HG02623 (cell line): ENCODE measurements around the gene SP140.
"Not testable (repeated sequence)": the region's sequence is repeated elsewhere in the genome, so short reads cannot be mapped to it uniquely, and the experiment has no call there.

Experiments used
- ATAC-seq: cut with Tn5 transposase; IDR thresholded peaks from one replicate; pipeline ENCODE4 v1.9.1; 2021; ENCODE audit warnings: moderate library complexity; ENCODE audit not compliant: unreplicated experiment

The SP140 gene

DNA sequence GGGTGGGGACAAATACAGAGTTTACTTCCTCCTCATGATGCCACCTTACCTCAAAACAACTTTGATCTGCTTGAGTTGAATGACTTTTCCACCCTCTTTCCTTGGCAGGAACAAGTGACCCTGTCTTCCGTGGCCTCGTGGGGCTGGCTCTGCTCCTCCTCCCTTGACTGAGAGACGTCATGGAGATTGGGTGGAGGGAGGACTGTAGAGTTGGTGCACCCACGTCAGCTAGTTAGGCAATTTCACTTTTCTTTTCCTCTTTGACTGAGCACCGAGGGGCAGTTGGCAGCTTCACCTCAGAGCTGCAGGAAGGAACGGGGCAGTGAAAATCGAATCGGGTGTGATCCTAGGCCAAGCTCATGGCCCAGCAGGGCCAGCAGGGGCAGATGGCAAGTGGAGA, at the start of gene SP140:
SP140 (plus strand) TSS at position 251 of the 400 bp plus-strand sequence; CDS start at position 360, 109 bp downstream.
- peak; percentile 71 for ATAC-seq

DNA sequence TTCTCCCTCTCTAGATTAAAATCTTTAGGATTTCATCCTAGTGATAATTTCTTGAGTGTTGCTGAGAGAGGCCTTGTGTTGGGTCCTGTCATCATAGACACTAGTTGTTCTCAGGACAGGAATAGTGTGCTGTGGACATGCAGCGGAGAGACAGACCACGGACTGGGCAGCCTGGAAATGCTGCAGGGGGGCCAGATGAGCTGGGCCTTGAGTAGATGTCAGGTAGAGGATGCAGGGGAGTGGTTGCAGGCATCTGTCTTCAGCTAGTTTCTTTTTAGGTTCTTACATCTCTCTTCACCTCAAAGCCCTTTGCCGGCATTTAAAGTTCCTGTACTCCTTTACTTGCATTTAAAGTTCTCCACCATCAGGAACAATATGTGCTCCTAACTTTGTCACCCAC, 48.5 kb upstream of the SP140 start:
- no peak for ATAC-seq

DNA sequence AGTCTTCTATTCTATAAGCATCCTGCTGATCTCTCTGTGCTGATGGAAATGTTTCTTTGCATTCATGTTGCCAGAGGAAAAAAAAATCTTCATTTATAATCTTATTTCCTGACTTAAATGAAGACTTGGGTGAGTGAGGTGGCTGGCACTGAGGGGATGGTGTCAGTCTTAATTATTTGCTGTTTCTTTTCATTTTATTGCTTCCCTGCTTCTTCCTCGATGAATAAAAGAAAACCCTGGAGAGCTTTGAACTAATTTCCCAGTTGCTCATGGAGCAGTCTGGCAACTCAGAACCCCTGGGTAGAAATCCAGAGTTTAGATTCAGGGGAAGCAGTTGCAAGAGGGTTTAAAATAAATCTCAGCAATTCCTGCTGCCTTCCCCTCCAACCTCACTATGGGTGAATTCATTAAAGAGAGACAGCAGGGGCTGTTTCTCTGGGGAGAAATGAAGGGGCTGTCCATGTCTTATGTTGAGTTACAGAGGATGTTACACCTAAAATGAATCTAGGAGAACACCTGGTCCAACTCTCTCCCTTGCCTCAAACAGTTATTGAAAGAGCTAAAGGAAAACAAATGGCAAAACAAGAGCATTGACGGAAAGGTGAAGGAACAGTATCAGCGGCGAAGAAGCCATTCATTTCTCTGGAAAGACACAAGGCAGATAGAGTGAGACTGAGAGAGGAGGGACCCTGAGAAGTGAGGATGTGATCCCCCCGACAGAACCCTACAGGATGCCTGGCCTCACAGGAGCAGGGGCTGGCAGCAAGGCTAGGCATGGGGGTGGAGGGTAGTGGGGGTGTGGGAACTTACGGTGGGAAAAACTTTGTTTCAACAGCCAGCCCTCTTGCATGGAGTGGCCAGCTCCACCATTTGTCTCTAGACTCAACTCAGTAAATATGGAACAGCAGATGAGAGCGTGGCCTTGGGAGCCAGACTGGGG, 46.7 kb upstream of the SP140 start:
- ATAC-seq: no peak

DNA sequence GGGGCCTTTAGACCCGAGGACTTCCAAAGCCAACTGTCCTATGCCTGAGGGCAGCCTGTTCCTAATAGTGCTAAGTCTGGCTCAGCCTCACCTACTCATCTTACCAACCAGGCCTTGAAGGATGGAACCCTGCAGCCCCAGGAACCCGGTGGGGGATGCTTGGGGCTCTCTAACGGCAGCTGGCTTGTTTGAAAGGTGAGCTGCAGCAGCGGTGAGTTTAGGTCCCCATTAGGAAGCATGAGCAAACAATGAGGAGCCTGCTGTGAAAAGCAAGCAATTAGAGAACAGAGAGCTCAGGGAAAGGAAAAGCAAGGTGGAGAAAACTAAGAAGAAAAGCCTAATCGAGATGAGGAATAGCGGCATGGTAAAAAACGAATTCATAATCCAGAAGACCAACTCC, 45.6 kb upstream of the SP140 start:
- no peak for ATAC-seq

DNA sequence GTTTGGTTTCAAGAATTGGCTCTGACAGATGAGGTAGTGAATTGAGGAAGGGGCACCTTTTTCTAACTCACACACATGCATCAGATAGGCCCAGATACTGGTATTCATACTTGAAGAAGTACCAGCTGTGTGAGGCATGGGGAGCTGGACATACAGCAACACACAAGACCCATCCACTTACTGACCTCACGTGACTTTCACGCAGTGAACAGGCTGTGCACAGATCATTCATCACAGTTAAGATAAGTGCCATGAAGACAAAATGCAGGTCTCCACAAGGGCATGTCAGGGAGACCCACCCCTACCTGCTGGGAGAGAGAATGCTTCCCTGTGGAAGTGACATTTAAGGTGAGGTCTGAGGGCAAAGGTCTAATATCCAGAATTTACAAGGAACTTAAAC, 44.3 kb upstream of the SP140 start:
- ATAC-seq: no peak

DNA sequence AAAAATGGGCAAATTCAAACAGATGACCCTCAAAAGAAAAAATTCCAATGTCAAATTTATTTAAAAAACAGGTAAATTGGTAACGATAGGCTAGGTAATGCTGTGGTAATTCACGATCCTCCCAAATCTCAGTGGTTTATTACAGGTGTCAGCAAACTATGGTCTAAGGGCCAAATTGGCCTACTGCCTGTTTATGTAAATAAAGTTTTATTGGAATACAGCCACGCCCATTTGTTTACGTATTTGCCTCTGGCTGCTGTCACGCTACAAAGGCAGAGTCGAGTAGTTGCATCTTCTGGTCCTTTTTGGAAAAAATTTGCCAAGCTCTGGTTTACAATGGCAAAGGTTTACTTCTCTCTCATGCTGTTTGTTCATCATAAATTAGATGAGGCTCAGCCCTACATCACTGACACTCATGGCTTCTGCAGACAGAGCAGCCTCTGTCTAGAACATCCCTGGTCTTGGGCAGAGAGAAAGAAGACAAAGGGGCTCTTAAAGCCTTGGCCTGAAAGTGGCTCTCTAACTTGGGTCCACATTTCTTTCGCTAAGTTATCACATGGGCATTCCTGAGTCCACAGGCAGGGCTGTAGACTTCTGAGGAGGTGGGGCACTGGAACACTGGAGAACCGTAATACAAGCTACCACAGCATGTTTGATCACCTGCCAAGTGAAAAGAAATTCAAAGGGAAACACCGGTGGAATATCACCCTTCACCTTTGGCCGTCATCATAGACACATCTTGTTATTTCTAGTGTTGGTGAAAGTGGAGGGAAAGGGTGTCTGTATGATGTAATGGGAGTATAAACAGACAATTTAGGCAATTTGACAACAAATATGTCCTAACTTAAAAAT, 40.6 kb upstream of the SP140 start:
- ATAC-seq: no peak

DNA sequence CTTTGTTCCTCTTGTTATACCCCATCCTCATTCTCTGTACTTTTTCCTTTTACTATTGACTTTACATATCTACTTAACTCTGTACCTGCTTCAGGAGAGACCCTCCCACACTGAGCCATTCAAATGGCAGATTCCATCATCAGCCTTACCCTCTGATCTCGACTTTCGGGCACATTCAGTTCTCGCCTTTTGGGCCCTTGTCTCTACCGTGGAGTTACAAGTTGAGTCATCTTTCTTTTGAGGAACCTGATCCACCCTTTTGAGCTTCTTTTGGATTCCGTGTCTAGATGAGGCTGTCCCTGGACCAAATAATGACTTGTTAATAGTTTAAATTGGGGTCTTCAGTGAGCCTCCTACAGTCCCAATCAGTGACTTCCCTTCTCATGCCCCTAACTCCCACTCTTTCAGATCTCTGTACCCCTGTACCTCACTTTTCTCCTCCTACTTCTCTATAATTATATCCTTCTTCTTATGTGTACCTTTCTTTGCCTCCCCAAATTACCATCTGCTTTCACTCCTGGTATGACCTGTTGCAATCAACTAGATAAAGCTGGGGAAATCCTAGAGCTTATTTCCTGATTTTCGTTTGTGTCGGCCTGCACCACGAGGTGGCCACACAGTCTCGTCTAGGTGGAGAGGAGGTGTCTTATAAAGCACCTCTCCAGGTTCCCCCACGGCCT, 23.0 kb upstream of the SP140 start:
- ATAC-seq: no peak

DNA sequence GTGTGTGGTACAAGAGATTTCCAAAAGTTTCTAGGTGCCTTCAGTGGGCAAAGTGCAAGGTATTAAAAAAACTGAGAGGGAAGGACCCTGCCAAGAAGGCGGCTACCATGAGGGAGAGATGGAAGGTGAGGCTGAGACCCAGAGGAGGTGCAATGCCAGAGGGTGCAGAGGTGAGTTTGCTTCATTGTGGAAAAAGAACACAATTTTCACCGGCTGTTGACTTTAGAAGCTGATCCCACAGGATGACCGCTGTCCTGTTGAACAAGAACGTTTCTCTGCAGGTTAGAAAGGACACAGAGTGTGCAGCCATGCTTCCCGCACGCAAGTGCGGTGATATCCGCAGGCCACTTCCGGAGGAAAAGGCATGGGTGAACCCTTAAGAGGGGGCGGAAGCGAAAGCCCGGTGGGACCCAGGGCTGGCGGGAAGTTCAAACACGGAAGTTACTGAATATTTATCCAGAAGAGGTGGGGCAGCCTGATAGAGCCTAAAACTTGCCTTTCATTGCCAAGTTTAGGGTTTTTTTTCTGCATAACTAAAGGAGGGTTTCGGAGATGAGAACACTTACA, 22.3 kb upstream of the SP140 start:
- ATAC-seq: no peak

DNA sequence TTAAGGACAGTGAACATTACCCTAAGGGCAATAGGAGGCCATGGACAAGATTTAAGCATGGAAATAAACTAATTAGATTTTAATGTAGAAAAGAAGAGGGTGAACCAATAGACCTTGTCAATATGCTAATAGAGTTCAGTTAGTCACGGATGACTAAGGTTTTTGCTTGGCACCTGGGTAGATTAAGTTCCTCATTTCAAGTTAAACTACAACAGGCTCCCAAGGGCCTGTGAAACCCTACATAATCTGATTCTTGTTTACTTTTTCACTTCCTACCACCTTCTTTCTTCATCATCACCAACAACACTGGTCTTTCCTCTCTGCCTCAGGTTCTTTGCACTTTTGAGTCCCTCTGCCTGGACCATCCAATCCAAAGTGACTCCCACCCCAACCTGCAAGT, 20.5 kb upstream of the SP140 start:
- ATAC-seq: peak; percentile 42

DNA sequence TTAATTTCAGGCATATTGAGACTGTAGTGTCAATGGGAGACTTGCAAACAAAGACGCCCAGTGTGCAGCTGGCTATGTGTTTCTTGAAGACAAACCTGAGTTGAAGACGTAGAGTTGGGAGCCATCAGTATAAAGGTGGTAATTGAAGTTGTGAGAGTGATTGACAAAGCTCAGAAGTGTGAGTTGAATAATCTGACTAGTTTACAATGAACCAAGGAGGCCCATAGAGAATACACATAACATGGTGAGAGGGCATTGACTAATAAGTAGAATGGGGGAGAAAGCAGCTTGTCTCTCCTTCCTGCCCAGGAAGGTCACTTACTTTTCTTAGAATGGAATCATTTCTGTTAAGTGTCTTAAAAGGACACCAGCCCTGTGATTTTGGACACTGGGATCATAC, 19.8 kb upstream of the SP140 start:
- ATAC-seq: no peak

DNA sequence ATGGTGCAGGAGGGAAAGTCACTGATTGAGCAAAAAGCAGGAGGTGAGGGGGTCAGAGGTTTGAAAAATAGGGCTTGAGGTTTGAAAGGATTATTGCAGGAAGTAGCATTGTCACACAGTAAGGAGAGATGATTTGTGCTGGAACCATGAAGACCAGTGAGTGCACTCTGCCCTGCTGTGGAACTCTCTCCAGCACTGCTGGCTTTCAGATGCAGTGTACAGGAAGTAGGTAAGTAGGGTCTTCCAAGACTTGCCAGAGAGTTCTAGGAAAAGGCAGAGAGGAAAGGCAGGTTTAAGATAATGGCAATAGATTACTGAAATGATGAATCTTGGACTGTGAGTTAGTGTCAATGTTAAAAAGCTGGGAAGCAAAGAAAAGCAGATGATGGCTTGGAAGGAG, 17.0 kb upstream of the SP140 start:
- ATAC-seq: no peak

DNA sequence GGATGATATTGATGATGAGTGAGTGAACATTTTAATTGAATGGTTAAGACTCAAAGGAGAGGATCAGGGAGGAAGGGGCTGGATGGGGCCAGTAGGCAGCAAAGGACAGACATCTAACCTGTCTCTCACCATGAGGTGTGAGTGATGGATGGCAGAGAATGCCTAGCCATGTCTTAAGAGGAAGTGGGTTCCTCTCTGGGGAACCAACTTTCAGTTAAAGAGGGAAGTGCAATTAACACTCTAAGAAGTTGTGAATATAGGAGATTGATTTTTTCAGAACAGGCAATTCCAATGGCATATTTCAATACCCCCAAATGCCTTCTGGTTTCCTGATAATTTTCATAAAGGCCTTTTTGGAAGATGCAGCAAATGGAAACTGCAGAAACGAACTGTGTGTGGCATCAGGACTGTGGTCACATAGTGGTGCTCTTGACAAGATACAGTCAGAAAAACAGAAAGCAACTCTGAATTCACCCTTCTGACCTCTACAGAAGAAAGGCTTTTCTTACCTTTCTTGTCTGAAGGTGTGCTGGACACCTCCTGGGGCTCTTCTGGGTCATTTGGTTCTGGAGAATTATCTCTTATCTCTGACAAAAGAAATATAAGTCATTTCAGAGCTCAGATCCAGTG, 16.0 kb upstream of the SP140 start:
- ATAC-seq: peak; percentile 48

DNA sequence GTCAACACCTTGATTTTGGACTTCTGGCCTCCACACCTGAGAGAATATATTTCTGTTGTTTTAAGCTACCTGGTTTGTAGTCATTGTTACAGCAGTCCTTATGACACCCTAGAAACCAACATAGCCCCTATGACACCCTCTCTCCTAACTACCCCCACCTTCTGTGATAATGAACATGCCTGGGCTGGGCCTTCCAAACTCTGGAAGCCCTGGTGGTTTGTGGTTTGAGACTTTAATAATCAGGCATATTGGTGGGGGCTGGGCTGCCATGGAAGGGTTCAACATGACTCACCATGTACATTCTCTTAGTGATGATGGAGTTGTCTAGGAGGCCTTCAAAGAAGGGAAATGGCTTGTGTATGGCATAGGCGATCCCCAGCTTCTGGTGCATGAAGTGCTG, 9.0 kb upstream of the SP140 start:
- ATAC-seq: no peak

DNA sequence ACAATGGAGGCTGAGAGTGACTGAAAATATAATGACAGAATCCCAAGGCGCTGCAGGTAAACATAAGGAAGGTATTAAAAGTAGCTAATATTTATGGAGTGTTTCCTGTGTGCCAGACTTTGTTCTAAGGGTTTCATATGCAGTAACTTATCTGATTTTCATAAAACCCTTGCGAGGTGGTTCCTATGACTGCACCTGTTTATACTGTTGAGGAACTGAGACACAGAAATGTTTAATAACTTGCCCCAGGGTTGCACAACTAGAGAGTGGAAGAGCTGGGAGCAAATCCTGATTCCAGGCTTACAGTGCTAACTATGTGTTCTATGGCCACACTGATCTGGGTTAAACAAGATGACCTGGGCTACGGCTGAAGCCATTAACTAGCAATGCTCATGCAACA, 8.1 kb upstream of the SP140 start:
- ATAC-seq: no peak

DNA sequence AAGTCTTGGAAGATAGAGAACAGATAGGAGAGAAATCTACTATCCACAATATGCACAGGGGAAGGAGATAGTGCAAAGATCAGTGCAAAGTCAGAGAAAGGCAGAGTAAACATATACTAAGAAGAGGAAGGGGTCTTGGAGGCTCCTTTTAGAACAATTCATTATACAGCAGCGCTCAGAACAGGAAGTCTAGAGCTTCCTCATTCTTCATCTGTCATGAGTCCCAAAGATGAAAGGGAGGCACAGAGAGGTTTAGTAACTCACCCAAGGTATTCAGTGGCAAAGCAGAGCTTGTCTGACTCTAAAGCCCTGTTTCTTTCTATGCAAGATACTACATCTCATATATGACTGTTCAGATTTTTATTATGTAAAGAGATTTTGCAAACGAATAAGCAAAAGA, 7.1 kb upstream of the SP140 start:
- no peak for ATAC-seq

DNA sequence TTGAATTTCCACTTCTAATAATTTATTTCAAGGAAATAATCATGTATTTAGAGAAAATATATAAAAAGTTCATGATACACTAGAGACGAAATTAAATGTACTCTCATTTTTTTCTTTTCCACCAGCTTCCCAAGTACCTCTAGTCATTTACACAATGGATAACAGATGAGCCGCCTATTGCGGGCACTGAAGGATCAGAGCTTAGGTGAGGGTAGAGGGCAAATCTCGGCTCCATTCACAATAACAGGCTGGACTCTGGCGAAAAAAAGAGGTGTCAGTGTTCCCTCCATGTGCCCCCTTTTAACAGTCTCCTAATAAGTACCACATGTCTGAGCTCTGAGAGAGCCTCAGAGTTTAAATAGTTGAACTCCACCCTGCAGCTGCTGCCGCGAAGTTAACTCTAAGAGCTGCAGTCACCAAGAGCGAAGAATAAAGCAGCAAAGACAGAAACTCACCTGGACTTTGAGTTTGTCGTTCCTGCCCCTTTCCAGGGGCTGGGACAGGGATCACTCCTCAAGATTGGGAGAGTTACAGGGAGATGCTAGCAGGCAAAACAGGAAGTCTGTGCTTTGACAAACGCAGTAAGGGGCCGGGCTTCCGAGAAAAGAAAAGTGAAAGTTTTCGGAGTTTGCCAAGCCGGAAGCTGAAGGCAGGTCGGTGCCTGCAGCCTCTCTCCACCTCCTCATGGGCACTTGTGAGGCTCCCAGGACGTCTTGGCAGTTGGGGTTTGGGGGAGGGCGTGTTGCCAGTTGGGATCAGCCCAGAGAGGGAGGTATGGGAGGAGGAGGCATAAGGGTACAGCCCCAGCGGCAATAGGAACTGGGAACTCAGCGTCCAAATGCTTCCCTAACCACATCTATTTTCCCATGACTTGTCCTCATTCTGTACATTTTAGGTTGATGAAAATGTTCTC, 5.9 kb upstream of the SP140 start, which contains the start of gene SP110:
SP110 (minus strand) TSS at position 566 of the 913 bp plus-strand sequence. CDS start 3,057 bp downstream, outside the sequence.
- ATAC-seq: peak; percentile 78

DNA sequence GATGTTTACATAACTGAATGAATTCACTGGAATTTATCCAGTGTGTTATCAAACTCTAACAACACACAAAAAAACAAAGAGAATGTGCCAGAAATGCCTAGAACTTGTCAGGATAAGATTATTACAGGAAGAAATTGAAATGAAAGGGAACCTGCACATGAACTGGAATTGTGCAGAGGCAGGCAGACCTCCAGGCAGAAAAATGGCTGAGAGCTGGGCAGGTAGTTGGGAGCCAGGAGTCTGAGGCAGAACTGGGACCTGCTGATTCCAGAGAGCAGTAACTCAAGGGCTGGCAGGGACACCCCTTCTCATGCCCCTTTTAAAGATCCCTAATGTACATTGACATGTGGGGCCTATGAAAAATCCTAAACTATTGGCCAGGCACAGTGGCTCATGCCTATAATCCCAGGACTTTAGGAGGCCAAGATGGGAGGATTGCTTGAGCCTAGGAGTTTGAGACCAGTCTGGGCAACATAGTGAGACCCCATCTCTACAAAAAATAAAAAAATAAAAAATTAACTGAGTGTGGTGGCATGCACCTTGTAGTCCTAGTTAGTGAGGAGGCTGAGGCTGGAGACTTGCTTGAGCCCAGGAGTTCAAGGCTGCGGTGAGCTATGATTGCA, 5.1 kb upstream of the SP140 start:
- no peak for ATAC-seq

DNA sequence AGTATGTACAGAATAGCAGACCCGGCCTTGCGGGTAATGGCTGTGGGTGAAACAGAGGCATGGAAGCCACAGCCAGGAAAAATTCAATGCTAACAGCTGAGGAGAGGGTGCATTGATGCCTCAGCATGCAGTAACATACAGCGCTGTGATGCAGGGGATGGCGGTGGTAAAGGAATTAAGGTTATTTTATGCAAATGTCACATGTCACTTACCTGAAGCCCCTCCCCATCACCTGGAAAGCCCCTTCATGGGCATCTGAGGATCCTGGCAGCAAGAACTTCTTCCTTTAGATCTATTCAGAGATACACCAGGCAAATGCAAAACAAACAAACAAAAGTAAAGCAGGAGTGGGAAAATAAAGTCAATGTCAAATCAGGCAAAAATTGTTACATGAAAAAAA, 4.0 kb upstream of the SP140 start:
- no peak for ATAC-seq

DNA sequence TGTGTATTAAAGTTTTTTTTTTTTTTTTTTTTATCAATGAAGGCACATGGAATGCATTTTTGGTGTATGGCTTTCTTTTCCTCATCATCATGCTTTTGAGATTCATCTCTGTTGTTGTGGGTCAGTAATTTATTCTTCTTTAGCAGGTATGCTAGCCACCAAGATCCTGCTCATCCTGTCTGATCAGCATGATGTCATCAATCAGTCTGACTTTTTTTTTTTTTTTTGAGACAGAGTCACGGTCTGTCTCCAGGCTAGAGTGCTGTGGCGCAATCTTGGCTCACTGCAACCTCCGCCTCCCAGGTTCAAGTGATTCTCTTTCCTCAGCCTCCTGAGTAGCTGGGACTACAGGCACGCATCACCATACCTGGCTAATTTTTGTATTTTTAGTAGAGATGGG, 2.7 kb upstream of the SP140 start:
- ATAC-seq: not testable (repeated sequence)
